ENCODE measurements around the gene NIT1.

Gene NIT1

DNA sequence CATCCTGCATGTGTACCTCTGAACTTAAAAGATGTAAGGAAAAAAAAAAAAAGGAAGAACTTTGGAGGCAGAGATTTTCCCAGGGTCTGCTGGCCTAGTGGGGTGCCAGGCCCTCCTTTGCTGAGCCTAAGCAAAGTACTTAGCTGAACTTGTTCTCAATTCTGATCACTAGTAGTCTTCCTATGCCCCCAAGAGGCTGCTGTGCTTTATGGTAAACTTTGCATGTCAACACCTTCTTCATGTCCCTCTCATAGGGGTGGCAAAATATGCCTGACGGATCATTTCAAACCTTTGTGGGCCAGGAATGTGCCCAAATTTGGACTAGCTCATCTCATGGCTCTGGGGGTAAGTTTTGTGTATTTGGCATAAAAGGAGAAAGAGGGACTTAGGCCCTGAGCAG is 40.0 kb downstream of the NIT1 start:
- DNase-seq (ENCODE audit: low spot score), result no peak

DNA sequence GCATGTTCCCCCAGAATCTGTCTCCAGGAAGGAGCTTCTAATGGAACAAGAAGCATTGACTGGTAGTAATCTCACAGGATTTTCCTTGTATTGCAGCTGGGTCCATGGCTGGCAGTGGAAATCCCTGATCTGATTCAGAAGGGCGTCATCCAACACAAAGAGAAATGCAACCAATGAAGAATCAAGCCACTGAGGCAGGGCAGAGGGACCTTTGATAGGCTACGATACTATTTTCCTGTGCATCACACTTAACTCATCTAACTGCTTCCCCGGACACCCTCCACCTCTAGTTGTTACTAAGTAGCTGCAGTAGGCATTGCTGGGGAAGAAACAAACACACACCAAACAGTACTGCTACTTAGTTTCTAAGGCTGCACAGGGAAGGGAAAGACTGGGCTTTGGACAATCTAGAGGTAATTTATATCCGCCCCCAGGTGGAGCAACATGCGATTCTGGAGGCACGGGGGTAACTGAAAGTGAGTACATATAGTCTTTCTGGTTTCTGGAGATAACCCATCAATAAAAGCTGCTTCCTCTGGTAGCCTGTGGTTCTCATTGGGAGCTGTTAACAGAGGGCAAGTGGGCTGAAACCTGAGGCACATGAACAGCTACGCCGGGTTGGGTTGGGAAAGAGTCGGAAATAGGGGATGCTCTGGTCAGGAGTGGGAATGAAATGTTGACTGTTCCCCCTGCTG is 40.6 kb downstream of the NIT1 start:
- DNase-seq (ENCODE audit: low spot score), result no peak

DNA sequence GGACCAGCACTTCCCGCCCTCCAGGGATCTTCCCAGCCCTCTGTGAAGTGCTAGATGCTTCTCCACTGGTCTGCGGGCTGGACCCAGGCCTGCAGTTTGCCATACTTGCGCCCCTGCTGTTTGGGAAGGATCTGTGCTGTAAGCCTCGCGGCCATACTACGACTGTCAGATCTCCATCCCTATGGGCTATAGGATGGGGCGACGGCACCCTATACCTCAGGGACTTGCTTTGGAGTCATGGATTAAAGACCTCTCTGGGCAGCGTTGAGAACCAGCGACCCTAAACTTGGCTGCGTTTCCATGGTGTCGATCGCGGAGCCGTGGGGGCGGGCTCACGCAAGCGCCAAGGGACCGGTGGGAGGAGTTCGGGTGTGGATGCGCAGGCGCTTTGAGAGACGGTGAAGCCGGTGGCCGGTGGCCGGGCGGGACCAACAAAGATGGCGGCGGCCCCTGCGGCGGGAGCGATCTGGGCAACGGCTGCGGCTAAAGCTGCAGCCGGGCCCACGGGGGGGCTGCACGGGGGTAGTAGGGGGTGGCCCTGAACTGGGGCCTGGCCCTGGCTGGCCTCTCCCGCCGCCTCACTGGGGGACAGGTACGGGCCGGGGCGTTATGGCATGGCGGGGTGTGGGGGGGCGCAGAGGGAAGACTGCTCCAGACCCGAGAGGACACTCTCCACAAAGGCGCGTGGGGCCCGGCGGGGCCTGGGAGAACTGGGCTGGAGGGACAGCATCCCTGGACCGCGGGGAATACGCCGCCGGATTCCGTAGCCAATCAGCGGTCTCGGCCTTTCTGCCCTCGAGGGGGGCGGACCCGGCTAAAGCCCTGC is 41.4 kb downstream of the NIT1 start, which contains the start of gene USP21:
Gene USP21, plus strand, starts transcription at position 414 of the 826 bp plus-strand sequence. CDS start 1,141 bp downstream, outside the sequence.
- DNase-seq (ENCODE audit: low spot score), result peak; percentile 93

DNA sequence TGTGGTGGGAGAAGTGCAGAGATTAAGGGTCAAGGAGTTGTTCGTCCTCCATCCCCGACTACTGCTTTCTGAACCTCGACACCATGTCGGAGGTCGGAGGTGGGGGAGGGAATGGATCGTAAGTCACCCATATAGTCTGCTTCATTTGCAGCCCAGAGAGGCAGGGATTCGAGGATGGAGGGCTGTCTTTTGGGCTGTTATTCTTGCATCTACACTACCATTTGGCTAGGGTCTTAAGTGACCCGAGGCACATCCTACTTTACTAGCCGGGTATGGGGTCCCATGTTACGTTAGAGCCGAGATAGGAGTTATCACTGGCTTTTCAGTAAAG is 42.0 kb downstream of the NIT1 start:
- no peak for DNase-seq (ENCODE audit: low spot score)

DNA sequence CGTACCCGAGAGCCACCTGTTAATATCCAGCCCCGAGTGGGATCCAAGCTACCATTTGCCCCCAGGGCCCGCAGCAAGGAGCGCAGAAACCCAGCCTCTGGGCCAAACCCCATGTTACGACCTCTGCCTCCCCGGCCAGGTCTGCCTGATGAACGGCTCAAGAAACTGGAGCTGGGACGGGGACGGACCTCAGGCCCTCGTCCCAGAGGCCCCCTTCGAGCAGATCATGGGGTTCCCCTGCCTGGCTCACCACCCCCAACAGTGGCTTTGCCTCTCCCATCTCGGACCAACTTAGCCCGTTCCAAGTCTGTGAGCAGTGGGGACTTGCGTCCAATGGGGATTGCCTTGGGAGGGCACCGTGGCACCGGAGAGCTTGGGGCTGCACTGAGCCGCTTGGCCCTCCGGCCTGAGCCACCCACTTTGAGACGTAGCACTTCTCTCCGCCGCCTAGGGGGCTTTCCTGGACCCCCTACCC is 42.8 kb downstream of the NIT1 start:
- DNase-seq (ENCODE audit: low spot score), result no peak

DNA sequence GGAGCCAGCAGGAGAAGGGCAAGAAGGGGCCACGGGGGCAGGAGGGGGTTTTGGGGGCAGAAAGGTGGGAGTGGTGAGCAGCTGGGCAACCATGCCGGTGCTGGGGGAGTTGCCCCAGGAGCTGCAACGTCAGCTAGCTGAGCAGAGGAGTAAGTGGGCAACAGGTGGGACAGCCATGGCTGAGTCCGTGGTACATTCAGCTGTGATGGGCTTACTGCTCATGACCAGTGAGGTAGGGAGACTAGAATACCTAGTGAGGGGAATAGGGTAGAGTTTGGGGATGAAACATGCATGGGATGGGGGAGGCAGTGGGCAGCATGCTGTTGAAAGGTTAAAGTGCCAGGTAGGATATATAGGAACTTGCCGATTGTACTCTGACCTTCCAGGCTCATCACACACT is 43.7 kb downstream of the NIT1 start:
- no peak for DNase-seq (ENCODE audit: low spot score)

DNA sequence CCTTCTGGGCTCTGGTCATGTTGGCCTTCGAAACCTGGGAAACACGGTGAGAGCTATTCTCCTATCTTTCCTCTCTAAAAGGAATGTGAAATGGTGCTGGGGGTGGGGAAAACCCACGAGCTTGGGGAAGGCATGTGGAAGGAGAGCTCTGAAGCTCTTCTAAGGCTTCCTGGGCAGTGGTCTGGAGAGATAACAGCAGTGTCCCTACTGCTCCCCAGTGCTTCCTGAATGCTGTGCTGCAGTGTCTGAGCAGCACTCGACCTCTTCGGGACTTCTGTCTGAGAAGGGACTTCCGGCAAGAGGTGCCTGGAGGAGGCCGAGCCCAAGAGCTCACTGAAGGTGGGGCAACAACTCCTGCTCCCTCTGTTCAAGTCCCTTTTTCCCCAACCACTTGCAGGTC is 44.1 kb downstream of the NIT1 start:
- no peak for DNase-seq (ENCODE audit: low spot score)

DNA sequence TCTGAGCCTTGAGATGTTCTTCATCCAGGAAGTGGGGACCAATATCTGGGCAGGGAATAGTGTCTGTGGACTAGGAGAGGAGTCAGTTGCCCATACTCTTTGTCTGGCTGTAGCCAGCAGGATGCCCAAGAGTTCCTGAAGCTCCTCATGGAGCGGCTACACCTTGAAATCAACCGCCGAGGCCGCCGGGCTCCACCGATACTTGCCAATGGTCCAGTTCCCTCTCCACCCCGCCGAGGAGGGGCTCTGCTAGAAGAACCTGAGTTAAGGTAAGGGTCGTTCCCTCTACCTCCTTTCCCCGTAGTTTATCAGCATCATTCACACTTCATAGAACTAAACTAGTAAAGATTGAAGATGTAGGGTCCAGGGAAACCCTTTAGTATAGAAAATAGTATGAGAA is 44.9 kb downstream of the NIT1 start:
- DNase-seq (ENCODE audit: low spot score), result no peak

DNA sequence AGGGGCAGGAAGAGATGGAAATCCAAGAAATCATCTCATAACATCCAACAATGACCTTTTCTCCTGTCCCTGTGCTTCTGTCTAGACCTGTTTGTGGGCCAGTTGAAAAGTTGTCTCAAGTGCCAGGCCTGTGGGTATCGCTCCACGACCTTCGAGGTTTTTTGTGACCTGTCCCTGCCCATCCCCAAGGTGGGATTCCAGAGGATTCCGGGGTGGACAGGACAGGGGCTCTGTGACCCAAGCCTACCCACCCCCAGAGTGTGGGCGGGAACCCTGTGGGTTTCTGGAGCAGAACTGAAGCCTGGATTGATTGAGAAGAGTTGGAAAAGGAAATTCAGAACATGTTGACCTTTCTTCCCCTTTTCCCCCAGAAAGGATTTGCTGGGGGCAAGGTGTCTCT is 45.9 kb downstream of the NIT1 start:
- no peak for DNase-seq (ENCODE audit: low spot score)

DNA sequence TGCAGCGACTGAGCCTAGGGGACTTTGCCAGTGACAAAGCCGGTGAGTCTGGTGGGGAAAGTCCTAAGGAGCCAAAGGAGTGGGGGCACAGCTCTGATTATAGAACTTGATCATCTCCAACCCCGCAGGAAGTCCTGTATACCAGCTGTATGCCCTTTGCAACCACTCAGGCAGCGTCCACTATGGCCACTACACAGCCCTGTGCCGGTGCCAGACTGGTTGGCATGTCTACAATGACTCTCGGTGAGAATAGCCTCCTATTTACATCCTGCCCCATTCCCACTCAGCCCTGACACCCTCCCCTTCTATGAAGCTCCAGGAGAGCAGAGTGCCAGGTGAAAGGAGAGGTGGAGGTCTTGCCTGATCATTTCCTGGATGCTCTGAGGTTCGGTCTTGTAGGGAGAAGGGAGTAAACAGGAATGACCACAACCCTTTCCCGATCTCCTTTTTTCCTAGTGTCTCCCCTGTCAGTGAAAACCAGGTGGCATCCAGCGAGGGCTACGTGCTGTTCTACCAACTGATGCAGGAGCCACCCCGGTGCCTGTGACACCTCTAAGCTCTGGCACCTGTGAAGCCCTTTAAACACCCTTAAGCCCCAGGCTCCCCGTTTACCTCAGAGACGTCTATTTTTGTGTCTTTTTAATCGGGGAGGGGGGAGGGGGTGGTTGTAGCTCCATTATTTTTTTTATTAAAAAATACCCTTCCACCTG is 47.2 kb downstream of the NIT1 start:
- no peak for DNase-seq (ENCODE audit: low spot score)

DNA sequence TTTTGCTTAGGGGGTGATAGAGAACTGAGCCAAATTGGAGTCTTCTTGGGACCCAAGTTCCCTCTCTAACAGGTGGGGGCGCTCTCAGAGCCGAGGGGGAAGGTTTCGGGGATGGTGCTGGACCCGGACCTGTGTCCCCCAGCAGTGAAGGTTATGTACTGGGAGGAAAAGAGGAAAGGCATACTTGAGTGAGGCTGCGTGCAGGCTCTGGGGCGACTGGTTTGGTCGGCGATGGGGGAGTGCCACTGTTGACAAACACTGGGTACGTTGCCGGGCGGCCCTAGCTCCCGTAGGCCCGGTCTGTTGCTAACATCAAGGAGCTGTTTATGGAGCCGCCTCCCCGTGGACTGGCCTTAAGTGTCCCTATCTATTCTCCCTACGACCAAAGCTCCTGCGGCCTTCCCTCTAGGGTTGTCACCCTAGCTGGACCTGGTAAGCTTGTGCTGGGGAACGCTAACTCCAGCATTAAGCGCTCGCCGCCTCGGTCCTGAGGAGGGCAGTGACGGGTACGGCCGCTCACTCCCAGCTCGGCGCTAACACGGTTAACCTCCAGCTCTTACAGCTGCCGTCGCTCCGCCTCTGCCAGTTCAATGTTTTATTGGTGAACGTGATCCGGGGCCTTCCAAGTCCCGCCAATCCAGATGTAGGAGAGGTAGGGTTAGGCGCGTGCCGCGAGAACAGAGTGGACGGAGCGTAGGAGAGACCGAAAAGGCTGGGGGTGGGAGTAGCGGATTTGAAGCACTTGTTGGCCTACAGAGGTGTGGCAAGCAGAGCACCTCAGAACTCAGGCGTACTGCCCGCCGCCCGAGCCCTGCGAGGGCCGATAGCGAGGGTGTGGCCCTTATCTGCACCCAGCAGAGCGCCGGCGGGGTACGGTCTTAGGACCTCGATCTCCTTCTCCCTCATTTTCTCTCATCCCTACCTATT is 48.1 kb downstream of the NIT1 start, which contains the start of gene PPOX:
Gene PPOX, plus strand, starts transcription at position 685 of the 927 bp plus-strand sequence. CDS start 422 bp downstream, outside the sequence.
- peak; percentile 99 for DNase-seq (ENCODE audit: low spot score)

DNA sequence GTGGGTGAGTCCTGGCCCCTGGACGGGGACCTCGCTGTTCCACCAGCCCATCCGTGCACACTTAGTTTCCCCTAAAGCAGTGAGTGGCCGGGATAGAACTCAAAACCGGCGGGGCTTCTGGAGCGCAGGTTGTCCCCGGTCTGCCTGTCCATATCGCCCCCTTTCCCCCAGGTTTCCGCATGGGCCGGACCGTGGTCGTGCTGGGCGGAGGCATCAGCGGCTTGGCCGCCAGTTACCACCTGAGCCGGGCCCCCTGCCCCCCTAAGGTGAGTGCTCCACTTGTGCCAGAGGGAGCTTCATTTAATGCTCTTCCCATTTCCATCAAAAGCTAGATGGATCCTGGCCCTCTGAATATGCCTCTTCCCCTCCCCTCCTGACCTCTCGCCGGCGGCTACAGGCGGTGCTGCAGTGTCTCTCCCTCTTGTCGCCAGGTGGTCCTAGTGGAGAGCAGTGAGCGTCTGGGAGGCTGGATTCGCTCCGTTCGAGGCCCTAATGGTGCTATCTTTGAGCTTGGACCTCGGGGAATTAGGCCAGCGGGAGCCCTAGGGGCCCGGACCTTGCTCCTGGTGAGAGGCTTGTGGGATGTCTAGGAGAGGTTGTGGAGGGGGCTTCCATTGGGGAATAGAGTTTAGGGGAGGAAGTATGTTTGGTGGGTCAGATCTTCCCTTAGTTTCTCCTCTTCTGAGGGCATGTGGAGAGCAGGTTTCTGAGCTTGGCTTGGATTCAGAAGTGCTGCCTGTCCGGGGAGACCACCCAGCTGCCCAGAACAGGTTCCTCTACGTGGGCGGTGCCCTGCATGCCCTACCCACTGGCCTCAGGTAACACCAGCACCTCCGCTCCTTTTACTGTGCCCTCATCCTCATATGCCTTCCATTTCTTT is 49.0 kb downstream of the NIT1 start:
- no peak for DNase-seq (ENCODE audit: low spot score)

DNA sequence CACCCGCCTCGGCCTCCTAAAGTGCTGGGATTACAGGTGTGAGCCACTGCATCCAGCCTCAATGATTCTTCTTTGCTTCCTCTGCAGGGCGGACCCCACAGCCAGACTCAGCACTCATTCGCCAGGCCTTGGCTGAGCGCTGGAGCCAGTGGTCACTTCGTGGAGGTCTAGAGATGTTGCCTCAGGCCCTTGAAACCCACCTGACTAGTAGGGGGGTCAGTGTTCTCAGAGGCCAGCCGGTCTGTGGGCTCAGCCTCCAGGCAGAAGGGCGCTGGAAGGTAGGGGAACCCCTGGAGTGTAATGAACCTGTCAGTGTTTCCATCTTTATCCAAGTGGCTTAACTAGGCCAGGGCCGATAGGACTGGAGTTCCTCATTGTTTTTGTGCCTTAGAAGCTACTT is 51.0 kb downstream of the NIT1 start:
- no peak for DNase-seq (ENCODE audit: low spot score)

Data from cerebellar cortex (tissue), 1 donor.